ENCODE data around the gene RDX.

DNA sequence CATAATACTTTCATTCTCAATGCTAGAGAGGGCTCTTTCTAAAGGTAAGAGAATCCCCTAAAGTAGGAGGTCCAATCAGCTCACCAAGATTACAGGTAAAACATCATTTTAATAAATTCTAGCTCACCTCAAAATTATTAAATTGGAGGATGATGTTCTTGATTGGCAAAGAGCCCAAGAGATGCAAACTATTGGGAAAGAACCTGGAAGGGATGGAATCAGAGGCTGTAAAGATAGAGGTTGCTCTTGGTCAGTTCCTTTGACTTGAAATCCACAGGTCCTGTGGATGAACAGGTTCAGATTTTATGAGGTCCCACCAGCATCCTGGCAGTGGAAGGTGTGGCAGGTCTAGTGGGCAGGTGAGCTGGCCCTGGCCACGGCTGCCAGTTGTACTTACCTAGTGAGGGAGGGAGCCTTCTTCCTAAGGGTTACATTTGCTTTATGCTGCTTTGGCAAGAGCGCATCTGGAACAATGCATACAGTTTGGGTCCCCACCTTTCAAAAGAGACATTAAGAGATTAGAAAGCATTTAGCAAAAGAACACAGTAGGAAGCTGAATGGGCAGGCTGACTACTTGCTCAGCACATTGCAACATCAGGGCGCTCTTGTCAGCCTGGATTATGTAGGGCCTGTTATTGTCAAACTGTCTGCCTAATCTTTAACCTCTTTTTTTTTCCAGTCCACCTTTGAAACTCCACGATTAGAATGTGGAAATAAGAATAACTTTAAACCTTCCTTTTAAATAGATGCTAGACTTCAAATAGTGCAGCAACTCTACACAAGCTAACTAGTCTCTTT, 97.0 kb downstream of the RDX start:
- TF ChIP-seq, protein P1, sequence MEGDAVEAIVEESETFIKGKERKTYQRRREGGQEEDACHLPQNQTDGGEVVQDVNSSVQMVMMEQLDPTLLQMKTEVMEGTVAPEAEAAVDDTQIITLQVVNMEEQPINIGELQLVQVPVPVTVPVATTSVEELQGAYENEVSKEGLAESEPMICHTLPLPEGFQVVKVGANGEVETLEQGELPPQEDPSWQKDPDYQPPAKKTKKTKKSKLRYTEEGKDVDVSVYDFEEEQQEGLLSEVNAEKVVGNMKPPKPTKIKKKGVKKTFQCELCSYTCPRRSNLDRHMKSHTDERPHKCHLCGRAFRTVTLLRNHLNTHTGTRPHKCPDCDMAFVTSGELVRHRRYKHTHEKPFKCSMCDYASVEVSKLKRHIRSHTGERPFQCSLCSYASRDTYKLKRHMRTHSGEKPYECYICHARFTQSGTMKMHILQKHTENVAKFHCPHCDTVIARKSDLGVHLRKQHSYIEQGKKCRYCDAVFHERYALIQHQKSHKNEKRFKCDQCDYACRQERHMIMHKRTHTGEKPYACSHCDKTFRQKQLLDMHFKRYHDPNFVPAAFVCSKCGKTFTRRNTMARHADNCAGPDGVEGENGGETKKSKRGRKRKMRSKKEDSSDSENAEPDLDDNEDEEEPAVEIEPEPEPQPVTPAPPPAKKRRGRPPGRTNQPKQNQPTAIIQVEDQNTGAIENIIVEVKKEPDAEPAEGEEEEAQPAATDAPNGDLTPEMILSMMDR (IDR thresholded peaks at IDR 0.05; ENCODE audit: insufficient read depth, low read length, poor library complexity, severe bottlenecking): no peak
- TF ChIP-seq EZH2phosphoT487 (conservative IDR thresholded peaks at IDR 0.05; ENCODE audit: low read length): no peak

All from SU-DHL-6 (cell line).